H1 (cell line): ENCODE data around the gene UGT1A1.

Experiments used
- CTCF ChIP-seq, 3 experiments: IDR thresholded peaks; 1 replicate in 2 of 3; 2 replicates in 1 of 3; pipeline versions ENCODE4 v1.5.1 to v1.6.1; 2011; ENCODE audit warnings: low read length in 3 of 3, mild to moderate bottlenecking in 3 of 3, inconsistent platforms in 2 of 3, low read depth in 1 of 3, moderate library complexity in 1 of 3; ENCODE audit not compliant: insufficient read depth in 1 of 3; ENCODE audit errors: control extremely low read depth in 1 of 3
- EP300 ChIP-seq, 2 experiments: IDR thresholded peaks; 1 replicate in 1 of 2; 2 replicates in 1 of 2; pipeline ENCODE4 v1.6.1; 2011 to 2012; ENCODE audit warnings: low read depth in 2 of 2, low read length in 2 of 2, mild to moderate bottlenecking in 2 of 2, borderline replicate concordance in 1 of 2, inconsistent platforms in 1 of 2, moderate library complexity in 1 of 2
- PHF8 ChIP-seq: fragments of 200-600 bp; sonication (generic); conservative IDR thresholded peaks from 2 replicates; pipeline ENCODE4 v1.7.1; 2012; ENCODE audit warnings: low read depth, mild to moderate bottlenecking, inconsistent platforms, low read length, moderate library complexity
- POLR2AphosphoS5 ChIP-seq: IDR thresholded peaks from 2 replicates; pipeline ENCODE4 v1.6.1; 2011; ENCODE audit warnings: low read depth, low read length
- RAD21 ChIP-seq, 2 experiments: IDR thresholded peaks in 1 of 2; conservative IDR thresholded peaks in 1 of 2; 2 replicates each; pipeline ENCODE4 v1.6.1; 2011; ENCODE audit warnings: low read depth in 2 of 2, low read length in 2 of 2, improper control_type of control experiment in 1 of 2, inconsistent platforms in 1 of 2, mild to moderate bottlenecking in 1 of 2, moderate library complexity in 1 of 2
- RXRA ChIP-seq: IDR thresholded peaks from 2 replicates; pipeline ENCODE4 v1.6.1; 2011; ENCODE audit warnings: low read depth, mild to moderate bottlenecking, low read length, moderate library complexity; ENCODE audit not compliant: insufficient read depth
- SP4 ChIP-seq: IDR thresholded peaks from 2 replicates; pipeline ENCODE4 v1.6.1; 2012; ENCODE audit warnings: low read length, inconsistent platforms
- SUZ12 ChIP-seq: fragments of 200-600 bp; sonication (generic); IDR thresholded peaks from 2 replicates; pipeline ENCODE4 v1.6.1; 2012; ENCODE audit warnings: mild to moderate bottlenecking, inconsistent platforms, low read length, moderate library complexity, mixed read lengths
- YY1 ChIP-seq: IDR thresholded peaks from 2 replicates; pipeline ENCODE4 v1.6.1; 2011; ENCODE audit warnings: low read depth, mild to moderate bottlenecking, low read length

- TF ChIP-seq RXRA (no peak), EP300 (IDR thresholded peaks at IDR 0.05; ENCODE audit: borderline replicate concordance in 1 of 2, low read depth in 2 of 2, low read length in 2 of 2) (no peak), CTCF (IDR thresholded peaks at IDR 0.05; ENCODE audit: control extremely low read depth in 1 of 3, insufficient read depth in 1 of 3, low read depth in 1 of 3, low read length in 3 of 3) (no peak), YY1 (no peak), POLR2AphosphoS5 (no peak), RAD21 (IDR thresholded peaks at IDR 0.05 in 1 of 2, conservative IDR thresholded peaks at IDR 0.05 in 1 of 2; ENCODE audit: low read depth in 2 of 2, low read length in 2 of 2) (no peak), PHF8 (no peak), SP4 (no peak), SUZ12 (no peak)
Measured at GRCh38 chr2:233819884-233820773, 60.1 kb downstream of the UGT1A1 start.
